HEK293 (cell line): ENCODE measurements around the gene ZNF593.

Source experiments
- GLI2 ChIP-seq: fragments of 450-650 bp; formaldehyde crosslinking; IDR thresholded peaks from 2 replicates; pipeline ENCODE4; 2017; ENCODE audit warnings: missing biosample characterization, missing genetic modification characterization, low read depth, borderline replicate concordance
- GLIS1 ChIP-seq: fragments of 450-650 bp; formaldehyde crosslinking; IDR thresholded peaks from 2 replicates; pipeline ENCODE4 v1.5.1; 2016; ENCODE audit warnings: missing biosample characterization, missing genetic modification characterization
- HOXA7 ChIP-seq: sonication (generic); formaldehyde crosslinking; IDR thresholded peaks from 2 replicates; pipeline ENCODE4 v1.8.1; 2022; ENCODE audit warnings: missing genetic modification reagents, borderline replicate concordance
- KLF10 ChIP-seq: fragments of 450-650 bp; IDR thresholded peaks from 2 replicates; pipeline ENCODE4 v1.5.1; 2018; ENCODE audit warnings: missing biosample characterization, mild to moderate bottlenecking, missing genetic modification characterization
- KLF9 ChIP-seq: fragments of 450-650 bp; formaldehyde crosslinking; IDR thresholded peaks from 2 replicates; pipeline ENCODE4 v1.5.1; 2016; ENCODE audit warnings: missing biosample characterization, missing genetic modification characterization, low read depth
- PRDM1 ChIP-seq: fragments of 450-650 bp; formaldehyde crosslinking; IDR thresholded peaks from 2 replicates; pipeline ENCODE4; 2016; ENCODE audit warnings: missing biosample characterization, missing genetic modification characterization
- SCRT1 ChIP-seq: fragments of 450-650 bp; formaldehyde crosslinking; IDR thresholded peaks from 2 replicates; pipeline ENCODE4 v1.5.1; 2016; ENCODE audit warnings: missing biosample characterization, missing genetic modification characterization, borderline replicate concordance
- SETDB1 ChIP-seq: IDR thresholded peaks from one replicate; pipeline ENCODE4 v1.6.1; 2017; ENCODE audit warnings: mild to moderate bottlenecking, low read length, moderate library complexity, mixed read lengths; ENCODE audit not compliant: insufficient read length
- YY2 ChIP-seq: fragments of 450-650 bp; formaldehyde crosslinking; IDR thresholded peaks from 2 replicates; pipeline ENCODE4 v1.5.1; 2016; ENCODE audit warnings: missing biosample characterization, missing genetic modification characterization
- ZBTB1 ChIP-seq: fragments of 450-650 bp; formaldehyde crosslinking; IDR thresholded peaks from 2 replicates; pipeline ENCODE4 v1.5.1; 2016; ENCODE audit warnings: missing biosample characterization, missing genetic modification characterization
- ZFHX2 ChIP-seq: fragments of 450-650 bp; formaldehyde crosslinking; conservative IDR thresholded peaks from 2 replicates; pipeline ENCODE4 v1.5.1; 2016; ENCODE audit warnings: missing biosample characterization, missing genetic modification characterization
- ZNF121 ChIP-seq: fragments of 450-650 bp; formaldehyde crosslinking; IDR thresholded peaks from 2 replicates; pipeline ENCODE4 v1.5.1; 2016; ENCODE audit warnings: missing biosample characterization, missing genetic modification characterization
- ZNF140 ChIP-seq: fragments of 450-650 bp; formaldehyde crosslinking; IDR thresholded peaks from 2 replicates; pipeline ENCODE4 v1.5.1; 2016; ENCODE audit warnings: missing biosample characterization, missing genetic modification characterization
- ZNF16 ChIP-seq: fragments of 450-650 bp; formaldehyde crosslinking; IDR thresholded peaks from 2 replicates; pipeline ENCODE4 v1.5.1; 2016; ENCODE audit warnings: low read depth, missing biosample characterization, missing genetic modification characterization
- ZNF2 ChIP-seq: fragments of 450-650 bp; formaldehyde crosslinking; IDR thresholded peaks from 2 replicates; pipeline ENCODE4 v1.5.1; 2016; ENCODE audit warnings: missing biosample characterization, missing genetic modification characterization
- ZNF221 ChIP-seq: fragments of 450-650 bp; formaldehyde crosslinking; IDR thresholded peaks from 2 replicates; pipeline ENCODE4 v1.5.1; 2017; ENCODE audit warnings: missing biosample characterization, missing genetic modification characterization, borderline replicate concordance
- ZNF223 ChIP-seq: fragments of 450-650 bp; formaldehyde crosslinking; IDR thresholded peaks from 2 replicates; pipeline ENCODE4 v1.5.1; 2016; ENCODE audit warnings: missing biosample characterization, missing genetic modification characterization
- ZNF266 ChIP-seq: fragments of 450-650 bp; formaldehyde crosslinking; IDR thresholded peaks from 2 replicates; pipeline ENCODE4 v1.5.1; 2016; ENCODE audit warnings: missing biosample characterization, missing genetic modification characterization, low read depth
- ZNF311 ChIP-seq: fragments of 450-650 bp; formaldehyde crosslinking; IDR thresholded peaks from 2 replicates; pipeline ENCODE4 v1.5.1; 2017; ENCODE audit warnings: missing biosample characterization, missing genetic modification characterization, borderline replicate concordance
- ZNF335 ChIP-seq: fragments of 450-650 bp; formaldehyde crosslinking; conservative IDR thresholded peaks from 2 replicates; pipeline ENCODE4 v1.5.1; 2016; ENCODE audit warnings: missing biosample characterization, missing genetic modification characterization
- ZNF423 ChIP-seq: fragments of 450-650 bp; formaldehyde crosslinking; IDR thresholded peaks from 2 replicates; pipeline ENCODE4 v1.5.1; 2016; ENCODE audit warnings: missing biosample characterization, missing genetic modification characterization
- ZNF426 ChIP-seq: fragments of 450-650 bp; formaldehyde crosslinking; IDR thresholded peaks from 2 replicates; pipeline ENCODE4 v1.5.1; 2017; ENCODE audit warnings: missing biosample characterization, missing genetic modification characterization, mild to moderate bottlenecking, inconsistent platforms, moderate library complexity
- ZNF433 ChIP-seq: fragments of 450-650 bp; formaldehyde crosslinking; IDR thresholded peaks from 2 replicates; pipeline ENCODE4 v1.5.1; 2016; ENCODE audit warnings: missing biosample characterization, missing genetic modification characterization, low read depth
- ZNF529 ChIP-seq: fragments of 450-650 bp; formaldehyde crosslinking; IDR thresholded peaks from 2 replicates; pipeline ENCODE4 v1.5.1; 2017; ENCODE audit warnings: missing genetic modification characterization, missing biosample characterization; ENCODE audit not compliant: insufficient replicate concordance
- ZNF561 ChIP-seq: fragments of 450-650 bp; IDR thresholded peaks from 2 replicates; pipeline ENCODE4 v1.5.1; 2018; ENCODE audit warnings: missing biosample characterization, missing genetic modification characterization, borderline replicate concordance
- ZNF585B ChIP-seq: fragments of 450-650 bp; formaldehyde crosslinking; IDR thresholded peaks from 2 replicates; pipeline ENCODE4 v1.5.1; 2016; ENCODE audit warnings: missing biosample characterization, missing genetic modification characterization
- ZNF610 ChIP-seq: fragments of 450-650 bp; formaldehyde crosslinking; IDR thresholded peaks from 2 replicates; pipeline ENCODE4 v1.5.1; 2016; ENCODE audit warnings: missing biosample characterization, missing genetic modification characterization, borderline replicate concordance
- ZNF629 ChIP-seq: fragments of 450-650 bp; formaldehyde crosslinking; IDR thresholded peaks from 2 replicates; pipeline ENCODE4 v1.5.1; 2017; ENCODE audit warnings: missing biosample characterization, missing genetic modification characterization
- ZNF639 ChIP-seq: fragments of 450-650 bp; formaldehyde crosslinking; IDR thresholded peaks from 2 replicates; pipeline ENCODE4 v1.5.1; 2016; ENCODE audit warnings: missing biosample characterization, missing genetic modification characterization
- ZNF660 ChIP-seq: fragments of 450-650 bp; IDR thresholded peaks from 2 replicates; pipeline ENCODE4 v1.5.1; 2018; ENCODE audit warnings: missing biosample characterization, mild to moderate bottlenecking, missing genetic modification characterization
- ZSCAN30 ChIP-seq: fragments of 450-650 bp; IDR thresholded peaks from 2 replicates; pipeline ENCODE4 v1.5.1; 2018; ENCODE audit warnings: missing biosample characterization, mild to moderate bottlenecking, missing genetic modification characterization, moderate library complexity
- TF ChIP-seq, protein P1 (sequence below): fragments of 450-650 bp; formaldehyde crosslinking; IDR thresholded peaks from 2 replicates; pipeline ENCODE4 v1.5.1; 2016; ENCODE audit warnings: missing biosample characterization, missing genetic modification characterization
- TF ChIP-seq, protein P2 (sequence below): sonication (generic); formaldehyde crosslinking; IDR thresholded peaks from 2 replicates; pipeline ENCODE4 v1.8.1; 2022; ENCODE audit warnings: mild to moderate bottlenecking, moderate library complexity, missing genetic modification reagents
- TF ChIP-seq, protein P3 (sequence below): fragments of 450-650 bp; formaldehyde crosslinking; IDR thresholded peaks from 2 replicates; pipeline ENCODE4 v1.5.1; 2016; ENCODE audit warnings: missing biosample characterization, missing genetic modification characterization

Gene ZNF593

GRCh38 chr1:26169669-26170471, at the start of gene ZNF593 (continued):
- TF ChIP-seq, protein P1, sequence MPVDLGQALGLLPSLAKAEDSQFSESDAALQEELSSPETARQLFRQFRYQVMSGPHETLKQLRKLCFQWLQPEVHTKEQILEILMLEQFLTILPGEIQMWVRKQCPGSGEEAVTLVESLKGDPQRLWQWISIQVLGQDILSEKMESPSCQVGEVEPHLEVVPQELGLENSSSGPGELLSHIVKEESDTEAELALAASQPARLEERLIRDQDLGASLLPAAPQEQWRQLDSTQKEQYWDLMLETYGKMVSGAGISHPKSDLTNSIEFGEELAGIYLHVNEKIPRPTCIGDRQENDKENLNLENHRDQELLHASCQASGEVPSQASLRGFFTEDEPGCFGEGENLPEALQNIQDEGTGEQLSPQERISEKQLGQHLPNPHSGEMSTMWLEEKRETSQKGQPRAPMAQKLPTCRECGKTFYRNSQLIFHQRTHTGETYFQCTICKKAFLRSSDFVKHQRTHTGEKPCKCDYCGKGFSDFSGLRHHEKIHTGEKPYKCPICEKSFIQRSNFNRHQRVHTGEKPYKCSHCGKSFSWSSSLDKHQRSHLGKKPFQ: 0 out of 2 replicates have a peak, but pooled peaks have one; percentile 52
- TF ChIP-seq GLIS1 (tag by site-specific recombination) (peak; percentile 97), ZNF629 (tag by site-specific recombination) (peak; percentile 100), ZNF2 (peak; percentile 86), ZNF311 (tag by site-specific recombination) (no peak), ZNF335 (tag by site-specific recombination) (peak; percentile 97), SCRT1 (tag by site-specific recombination) (no peak), ZNF610 (tag by site-specific recombination) (peak; percentile 66), ZNF423 (peak; percentile 100), ZNF561 (peak; percentile 53; the same call in 1 of the 2 replicates), ZNF16 (tag by site-specific recombination) (no peak), KLF9 (tag by site-specific recombination) (peak; percentile 72; the same call in 1 of the 2 replicates), ZNF529 (no peak), ZNF426 (tag by site-specific recombination) (no peak), HOXA7 (CRISPR knock-in tag) (no peak), ZNF660 (tag by site-specific recombination) (peak; percentile 80), ZNF639 (peak; percentile 83), ZNF221 (tag by site-specific recombination) (no peak), ZNF585B (tag by site-specific recombination) (no peak), ZNF140 (tag by site-specific recombination) (no peak), ZBTB1 (tag by site-specific recombination) (peak; percentile 85; the same call in 1 of the 2 replicates), KLF10 (tag by site-specific recombination) (peak; percentile 82), ZNF433 (tag by site-specific recombination) (no peak), YY2 (tag by site-specific recombination) (peak; percentile 66; the same call in 1 of the 2 replicates), ZNF223 (tag by site-specific recombination) (no peak), ZFHX2 (tag by site-specific recombination) (peak; percentile 35; the same call in 1 of the 2 replicates), SETDB1 (no peak), ZNF266 (tag by site-specific recombination) (no peak), ZNF121 (tag by site-specific recombination) (peak; percentile 49; the same call in 1 of the 2 replicates), GLI2 (tag by site-specific recombination) (no peak), PRDM1 (tag by site-specific recombination) (no peak), ZSCAN30 (tag by site-specific recombination) (peak; percentile 91)
- TF ChIP-seq, protein P2, sequence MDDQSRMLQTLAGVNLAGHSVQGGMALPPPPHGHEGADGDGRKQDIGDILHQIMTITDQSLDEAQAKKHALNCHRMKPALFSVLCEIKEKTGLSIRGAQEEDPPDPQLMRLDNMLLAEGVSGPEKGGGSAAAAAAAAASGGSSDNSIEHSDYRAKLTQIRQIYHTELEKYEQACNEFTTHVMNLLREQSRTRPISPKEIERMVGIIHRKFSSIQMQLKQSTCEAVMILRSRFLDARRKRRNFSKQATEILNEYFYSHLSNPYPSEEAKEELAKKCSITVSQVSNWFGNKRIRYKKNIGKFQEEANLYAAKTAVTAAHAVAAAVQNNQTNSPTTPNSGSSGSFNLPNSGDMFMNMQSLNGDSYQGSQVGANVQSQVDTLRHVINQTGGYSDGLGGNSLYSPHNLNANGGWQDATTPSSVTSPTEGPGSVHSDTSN (CRISPR knock-in tag): no peak
- TF ChIP-seq, protein P3, sequence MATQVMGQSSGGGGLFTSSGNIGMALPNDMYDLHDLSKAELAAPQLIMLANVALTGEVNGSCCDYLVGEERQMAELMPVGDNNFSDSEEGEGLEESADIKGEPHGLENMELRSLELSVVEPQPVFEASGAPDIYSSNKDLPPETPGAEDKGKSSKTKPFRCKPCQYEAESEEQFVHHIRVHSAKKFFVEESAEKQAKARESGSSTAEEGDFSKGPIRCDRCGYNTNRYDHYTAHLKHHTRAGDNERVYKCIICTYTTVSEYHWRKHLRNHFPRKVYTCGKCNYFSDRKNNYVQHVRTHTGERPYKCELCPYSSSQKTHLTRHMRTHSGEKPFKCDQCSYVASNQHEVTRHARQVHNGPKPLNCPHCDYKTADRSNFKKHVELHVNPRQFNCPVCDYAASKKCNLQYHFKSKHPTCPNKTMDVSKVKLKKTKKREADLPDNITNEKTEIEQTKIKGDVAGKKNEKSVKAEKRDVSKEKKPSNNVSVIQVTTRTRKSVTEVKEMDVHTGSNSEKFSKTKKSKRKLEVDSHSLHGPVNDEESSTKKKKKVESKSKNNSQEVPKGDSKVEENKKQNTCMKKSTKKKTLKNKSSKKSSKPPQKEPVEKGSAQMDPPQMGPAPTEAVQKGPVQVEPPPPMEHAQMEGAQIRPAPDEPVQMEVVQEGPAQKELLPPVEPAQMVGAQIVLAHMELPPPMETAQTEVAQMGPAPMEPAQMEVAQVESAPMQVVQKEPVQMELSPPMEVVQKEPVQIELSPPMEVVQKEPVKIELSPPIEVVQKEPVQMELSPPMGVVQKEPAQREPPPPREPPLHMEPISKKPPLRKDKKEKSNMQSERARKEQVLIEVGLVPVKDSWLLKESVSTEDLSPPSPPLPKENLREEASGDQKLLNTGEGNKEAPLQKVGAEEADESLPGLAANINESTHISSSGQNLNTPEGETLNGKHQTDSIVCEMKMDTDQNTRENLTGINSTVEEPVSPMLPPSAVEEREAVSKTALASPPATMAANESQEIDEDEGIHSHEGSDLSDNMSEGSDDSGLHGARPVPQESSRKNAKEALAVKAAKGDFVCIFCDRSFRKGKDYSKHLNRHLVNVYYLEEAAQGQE: peak; percentile 21; the same call in 1 of the 2 replicates
